Choroid plexus epithelial cell (primary cell): ENCODE results near the gene TOMM7.
A peak's percentile ranks its signal among the peaks of the same experiment; 100 is the strongest.

Source experiments
- DNase-seq: peaks from one replicate; pipeline ENCODE4 v3.0.0-alpha.2; 2010; ENCODE audit warnings: low read depth
- H3K4me3 ChIP-seq: 2 replicates; pipeline ENCODE4 v1.5.1; 2011; ENCODE audit warnings: low read depth, mild to moderate bottlenecking, control low read depth, low read length, moderate library complexity
- CTCF ChIP-seq: conservative IDR thresholded peaks from 2 replicates; pipeline ENCODE4 v1.5.1; 2011; ENCODE audit warnings: low read depth, mild to moderate bottlenecking, control low read depth, inconsistent platforms, low read length, moderate library complexity

TOMM7 gene

DNA sequence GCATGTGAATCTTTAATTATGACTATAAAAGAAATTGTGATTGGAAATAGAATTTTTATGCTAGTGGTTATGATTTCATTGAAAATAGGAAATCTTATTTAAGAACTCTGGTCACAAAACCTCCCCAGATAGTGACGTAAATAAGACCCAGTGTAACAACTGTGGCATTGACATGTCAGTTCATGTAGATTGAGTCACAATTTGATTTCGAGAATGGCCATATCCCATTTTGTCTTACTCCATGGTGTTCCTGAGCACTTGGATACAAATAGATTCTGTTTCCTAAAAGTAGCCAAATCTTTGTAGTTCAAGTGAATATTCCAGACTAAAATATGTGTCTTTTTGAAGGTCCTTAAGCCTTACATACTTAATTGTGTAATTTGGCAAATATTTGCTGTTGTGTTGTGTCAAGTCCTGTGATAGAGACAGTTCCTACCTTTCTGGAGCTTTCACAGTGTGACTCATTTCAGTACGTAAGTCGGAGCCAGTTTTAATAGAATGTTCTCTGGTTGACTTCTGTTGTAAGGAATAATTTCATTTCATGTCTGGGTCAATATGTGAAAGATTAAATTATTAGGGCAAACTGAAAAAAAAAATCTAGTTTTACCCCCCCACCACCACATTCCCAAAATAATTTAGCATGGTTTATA, 37.1 kb upstream of the TOMM7 start:
- no peak for TF ChIP-seq CTCF
- H3K4me3 ChIP-seq = no peak overlapping the region
- DNase-seq = peak; percentile 73

DNA sequence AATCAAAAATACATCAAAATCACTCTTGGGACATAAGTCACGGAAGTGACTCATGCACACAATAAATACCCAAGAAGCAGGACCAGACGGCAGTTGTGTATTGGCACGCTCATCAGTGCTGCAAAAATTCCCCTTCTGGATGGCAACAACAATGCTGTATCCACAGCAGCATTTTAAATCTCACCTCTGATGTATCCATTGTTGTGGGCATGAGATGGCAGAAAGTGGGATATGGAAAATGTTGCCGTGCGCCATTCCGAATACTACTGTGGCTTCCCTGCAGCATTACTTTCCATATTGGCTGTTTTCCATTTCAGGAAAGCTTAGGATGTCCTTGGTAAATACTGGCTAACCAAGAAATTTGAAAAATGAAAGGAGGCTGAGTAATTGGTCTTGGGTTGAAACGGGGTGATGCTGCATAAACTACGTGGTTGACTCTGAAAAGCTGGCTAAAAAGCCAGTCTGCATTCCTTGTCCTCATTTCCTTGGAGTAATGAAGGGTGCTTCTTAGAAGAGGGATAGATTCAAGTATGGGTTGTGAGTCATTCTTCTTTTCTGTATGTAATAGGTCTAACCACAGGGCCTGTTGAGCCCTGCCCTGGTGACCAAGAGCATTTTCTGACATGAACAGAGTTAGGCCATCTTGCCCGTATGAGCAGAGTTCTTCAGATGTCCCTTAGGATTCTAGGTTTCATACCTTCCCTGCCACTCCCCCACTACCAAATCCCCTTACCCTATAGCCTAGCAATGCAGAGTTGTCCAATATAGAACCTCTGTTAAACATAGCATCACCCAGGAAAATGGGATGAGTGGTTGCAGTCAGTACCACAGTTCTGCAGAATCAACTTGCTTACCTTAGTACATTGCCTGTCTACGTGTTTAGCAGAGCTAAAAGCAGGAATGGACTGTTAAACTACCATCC, 36.3 kb upstream of the TOMM7 start:
- TF ChIP-seq CTCF = no peak
- peak; percentile 97 for DNase-seq
- H3K4me3 ChIP-seq = no peak overlapping the region

GRCh38 chr7:22858274-22858639, 35.6 kb upstream of the TOMM7 start:
- H3K4me3 ChIP-seq = no peak overlapping the region
- TF ChIP-seq CTCF = no peak
- DNase-seq = no peak

DNA sequence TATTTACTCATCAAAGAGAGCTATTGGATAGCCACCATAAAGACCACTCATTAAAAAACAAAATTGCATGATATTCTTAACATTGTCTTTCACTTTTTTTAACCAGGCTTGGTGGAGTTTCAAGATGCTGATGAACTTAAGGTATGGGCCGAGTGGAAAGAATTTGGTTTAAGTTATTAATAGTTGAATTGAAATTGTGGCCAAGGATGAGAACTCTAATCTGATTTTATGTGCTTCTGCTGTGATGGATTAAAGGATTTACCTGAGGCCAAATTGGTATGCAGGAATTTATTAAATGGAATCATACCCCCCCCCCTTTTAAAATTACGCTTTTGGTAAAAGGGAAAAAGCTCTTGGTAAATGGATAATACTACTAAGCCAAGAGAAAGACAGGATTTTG, 33.8 kb upstream of the TOMM7 start:
- TF ChIP-seq CTCF = no peak
- no peak overlapping the region for H3K4me3 ChIP-seq
- DNase-seq = no peak

DNA sequence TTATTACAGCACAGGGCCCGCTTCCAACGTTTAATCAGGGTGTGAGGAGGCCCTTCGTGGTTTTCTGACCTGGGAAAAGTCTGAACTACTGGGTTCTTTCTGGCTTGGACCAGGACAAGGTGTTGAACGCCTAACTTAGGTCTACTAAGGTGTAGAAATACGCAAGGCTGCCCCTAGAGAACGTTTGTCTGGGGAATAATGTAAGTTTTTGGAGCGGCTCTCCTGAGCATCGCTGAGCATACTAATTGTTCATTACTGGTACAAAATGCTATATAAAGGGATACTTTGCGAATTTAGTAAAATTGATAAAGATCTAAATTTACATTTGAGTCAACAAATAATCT, 32.4 kb upstream of the TOMM7 start:
- no peak for DNase-seq
- H3K4me3 ChIP-seq = peak overlapping the region; percentile 68
- peak; percentile 7 for TF ChIP-seq CTCF

DNA sequence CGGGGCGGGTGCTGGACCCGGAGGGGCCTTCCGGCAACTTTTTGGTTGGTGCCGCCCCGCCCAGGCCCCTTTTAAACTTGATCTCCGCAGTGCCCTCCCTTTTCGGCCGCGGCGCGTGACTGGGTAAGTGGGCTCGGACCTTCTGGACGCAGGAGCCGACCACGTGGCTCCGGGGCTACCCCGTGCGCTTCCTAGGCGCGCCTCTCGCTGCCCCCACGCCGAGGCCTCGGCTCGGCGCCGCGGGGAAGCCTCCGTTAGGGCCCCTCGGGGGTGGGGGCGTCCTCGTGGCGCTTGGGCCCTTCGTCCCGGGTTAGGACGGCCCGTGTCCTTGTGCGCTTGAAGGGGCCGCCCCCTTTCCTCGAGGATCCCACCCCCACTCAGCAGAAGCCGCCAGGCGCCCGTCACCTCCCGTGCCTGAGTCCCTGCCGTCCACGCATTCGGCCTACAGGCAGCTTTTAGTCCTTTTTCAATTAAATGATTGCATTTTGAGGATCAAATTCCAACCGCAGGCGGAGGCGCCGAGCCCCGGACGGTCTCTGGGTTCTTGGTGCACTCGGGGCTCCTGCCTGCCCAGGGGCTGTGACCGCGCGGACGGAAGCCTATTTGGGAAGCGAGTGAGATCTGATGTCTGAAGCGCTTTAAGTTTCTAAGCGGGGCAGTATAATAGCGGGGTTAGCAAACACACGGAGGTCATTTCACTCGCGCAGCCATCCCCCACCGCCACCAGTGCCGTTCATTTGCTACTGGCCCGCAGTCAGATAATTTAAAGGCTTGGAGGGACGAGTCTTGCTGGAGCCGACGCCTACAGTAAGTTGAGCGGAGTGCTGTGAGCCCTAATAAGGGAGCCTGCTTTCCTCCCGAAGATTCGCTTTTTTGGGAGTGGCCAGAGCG, 31.8 kb upstream of the TOMM7 start:
- H3K4me3 ChIP-seq = peak overlapping the region; percentile 68
- no peak for TF ChIP-seq CTCF
- peak; percentile 93 for DNase-seq
